KOPT-K1 (cell line): ENCODE data around the gene SERF2.
"Not testable (repeated sequence)": the region's sequence is repeated elsewhere in the genome, so short reads cannot be mapped to it uniquely, and the experiment has no call there.

ENCODE experiments used
- H3K27ac ChIP-seq: fragments of 200-600 bp; sonication (generic); 2 replicates; pipeline ENCODE4 v1.5.1; 2016; ENCODE audit warnings: antibody characterized with exemption, mild to moderate bottlenecking, low read depth, low read length; ENCODE audit not compliant: poor library complexity, severe bottlenecking
- H3K36me3 ChIP-seq: fragments of 200-600 bp; sonication (generic); 2 replicates; pipeline ENCODE4 v1.5.1; 2017; ENCODE audit warnings: antibody characterized with exemption, mild to moderate bottlenecking, low read length, moderate library complexity; ENCODE audit not compliant: insufficient read depth
- H3K9me3 ChIP-seq: fragments of 200-600 bp; sonication (generic); 2 replicates; pipeline ENCODE4 v1.5.1; 2017; ENCODE audit warnings: antibody characterized with exemption, low read length, mild to moderate bottlenecking; ENCODE audit not compliant: insufficient read depth, poor library complexity, severe bottlenecking

Gene SERF2

DNA sequence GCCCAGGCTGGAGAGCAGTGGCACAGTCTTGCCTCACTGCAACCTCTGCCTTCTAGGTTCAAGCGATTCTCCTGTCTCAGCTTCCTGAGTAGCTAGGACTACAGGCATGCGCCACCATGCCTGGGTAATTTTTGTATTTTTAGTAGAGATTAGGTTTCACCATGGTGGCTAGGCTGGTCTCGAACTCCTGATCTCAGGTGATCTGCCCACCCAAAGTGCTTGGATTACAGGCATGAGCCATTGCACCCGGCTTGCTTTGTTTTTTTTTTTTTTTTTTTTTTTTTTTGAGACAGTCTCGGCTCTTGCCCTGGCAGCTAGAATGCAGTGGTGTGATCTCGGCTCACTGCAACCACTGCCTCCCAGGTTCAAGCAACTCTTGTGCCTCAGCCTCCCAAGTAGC lies 40.4 kb downstream of the SERF2 start:
- peaks cover 82% of the 10 kb centered on the region for H3K36me3 ChIP-seq
- not testable (repeated sequence) for H3K27ac ChIP-seq, H3K9me3 ChIP-seq

DNA sequence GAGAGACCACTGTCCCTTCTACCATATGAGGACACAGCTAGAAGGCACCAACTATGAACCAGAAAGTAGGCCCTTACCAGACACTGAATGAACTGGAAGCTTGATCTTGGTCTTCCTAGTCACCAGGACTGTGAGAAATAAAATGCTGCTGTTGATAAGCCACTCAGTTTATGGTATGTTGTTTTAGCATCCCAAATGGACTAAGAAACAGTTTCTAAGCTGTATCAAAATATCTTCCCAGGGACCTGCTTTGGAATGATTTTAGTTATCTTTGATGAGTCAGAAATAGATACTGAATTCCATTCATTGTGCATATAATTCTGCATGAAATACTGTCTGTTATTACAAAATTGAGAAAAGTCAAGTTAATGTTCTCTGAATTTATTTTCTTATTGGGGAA lies 53.3 kb downstream of the SERF2 start:
- Histone ChIP-seq H3K27ac (no peak overlapping the region), H3K9me3 (no peaks in the 10 kb centered on the region), H3K36me3 (peaks cover 82% of the 10 kb centered on the region)
